Activated CD4-positive, alpha-beta T cell treated with anti-CD3 and anti-CD28 coated beads for 36 hours (primary cell): ENCODE measurements around the gene IGSF10. TPM values are rescaled to one million over a fixed set of nuclear protein-coding genes. Genes with fewer than 3 reads are reported as not detected.

Source experiments
- ATAC-seq: fragments of 200-7000 bp; cut with Tn5 transposase; one replicate; pipeline ENCODE4 v1.10.0; 2021; ENCODE audit warnings: mild to moderate bottlenecking, moderate library complexity
- CTCF ChIA-PET: fragments of 350-600 bp; sonication (Branson Sonifier 250); formaldehyde crosslinking; loops from one replicate; lab custom pipeline; 2021; ENCODE audit warnings: antibody characterized with exemption; lab: Charles Lee
- POLR2A ChIA-PET: fragments of 350-600 bp; sonication (Branson Sonifier 250); formaldehyde crosslinking; loops from one replicate; lab custom pipeline; 2021; ENCODE audit warnings: antibody characterized with exemption, inconsistent platforms; lab: Charles Lee
- DNase-seq: peaks from one replicate; pipeline ENCODE4 v3.0.0-alpha.2; 2020
- H3K27ac Mint-ChIP-seq: one replicate; pipeline ENCODE4 v1.8.0; 2021; ENCODE audit warnings: mixed read lengths
- H3K27me3 Mint-ChIP-seq: one replicate; pipeline ENCODE4 v1.8.0; 2021; ENCODE audit warnings: mixed read lengths
- H3K36me3 Mint-ChIP-seq: one replicate; pipeline ENCODE4 v1.8.0; 2021; ENCODE audit warnings: low read depth, mixed read lengths
- H3K4me1 Mint-ChIP-seq: one replicate; pipeline ENCODE4 v1.8.0; 2021; ENCODE audit warnings: mixed read lengths
- H3K4me3 Mint-ChIP-seq: one replicate; pipeline ENCODE4 v1.8.0; 2021; ENCODE audit warnings: mild to moderate bottlenecking, moderate library complexity, mixed read lengths
- H3K9me3 Mint-ChIP-seq: one replicate; pipeline ENCODE4 v1.8.0; 2021; ENCODE audit warnings: low read depth, mixed read lengths
- intact Hi-C, 2 experiments: fragments of 100-400 bp; cut with DNase I in 1 of 2; cut with micrococcal nuclease in 1 of 2; formaldehyde crosslinking; loops; one replicate each; pipeline versions ENCODE4 v1.14.2 to v1.15.1; 2022 to 2024; cut with DNase I, micrococcal nuclease
- total RNA-seq, 2 experiments: library from RNA; stranded (reverse); gene quantifications; one replicate each; pipeline ENCODE4 v1.2.3, GENCODE V29; 2021

IGSF10 gene
- total RNA-seq, 2 experiments from 2014 or later, result not detected

DNA sequence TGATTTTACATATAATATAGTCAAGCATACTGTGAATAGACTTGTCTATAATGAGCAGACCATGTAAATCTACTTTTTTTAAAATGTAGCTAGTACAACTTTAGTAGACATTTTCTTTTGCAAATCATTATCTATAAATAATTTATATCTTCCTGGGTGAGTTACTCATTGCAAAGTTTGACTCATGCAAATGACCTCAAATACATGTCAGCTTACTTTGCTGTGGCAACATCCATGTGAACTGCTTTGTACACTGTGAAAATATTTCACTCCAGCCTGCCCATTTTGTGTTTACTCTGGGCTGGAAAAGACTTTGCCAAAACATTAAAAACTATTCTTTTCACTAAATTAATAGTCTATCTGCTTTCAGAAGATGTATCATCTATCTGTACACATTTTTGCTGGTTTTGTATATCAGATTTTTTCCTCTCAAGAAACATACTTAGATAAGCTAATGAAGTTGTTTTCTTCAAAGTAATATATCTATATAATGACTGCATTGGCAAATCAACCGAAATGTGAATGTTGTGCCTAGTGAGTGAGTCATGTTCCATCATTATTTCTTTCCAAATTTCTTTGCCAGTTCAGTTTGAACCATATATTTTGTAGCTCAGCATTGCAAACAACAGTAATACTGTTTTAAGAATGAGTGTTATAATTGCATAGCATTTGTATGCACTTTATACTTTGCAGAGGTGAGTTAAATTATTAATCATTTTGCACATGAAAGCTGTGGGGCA, 26.5 kb downstream of the IGSF10 start:
- no peaks in the 10 kb centered on the region for H3K27me3 Mint-ChIP-seq
- H3K4me1 Mint-ChIP-seq, result no peaks in the 10 kb centered on the region
- H3K36me3 Mint-ChIP-seq, result no peaks in the 10 kb centered on the region
- no peak overlapping the region for H3K4me3 Mint-ChIP-seq
- intact Hi-C loops, result no loop called here
- POLR2A ChIA-PET, result no interaction called here
- no peak overlapping the region for H3K27ac Mint-ChIP-seq
- H3K9me3 Mint-ChIP-seq, result no peaks in the 10 kb centered on the region
- CTCF ChIA-PET, result interaction anchor here (0.7 to 2.0 kb wide), 4 partner anchors 9 to 404 kb away, joined by 3 to 6 read pairs (median 5); no protein-coding TSS in a partner anchor
- DNase-seq (no peak), ATAC-seq (no peak)

DNA sequence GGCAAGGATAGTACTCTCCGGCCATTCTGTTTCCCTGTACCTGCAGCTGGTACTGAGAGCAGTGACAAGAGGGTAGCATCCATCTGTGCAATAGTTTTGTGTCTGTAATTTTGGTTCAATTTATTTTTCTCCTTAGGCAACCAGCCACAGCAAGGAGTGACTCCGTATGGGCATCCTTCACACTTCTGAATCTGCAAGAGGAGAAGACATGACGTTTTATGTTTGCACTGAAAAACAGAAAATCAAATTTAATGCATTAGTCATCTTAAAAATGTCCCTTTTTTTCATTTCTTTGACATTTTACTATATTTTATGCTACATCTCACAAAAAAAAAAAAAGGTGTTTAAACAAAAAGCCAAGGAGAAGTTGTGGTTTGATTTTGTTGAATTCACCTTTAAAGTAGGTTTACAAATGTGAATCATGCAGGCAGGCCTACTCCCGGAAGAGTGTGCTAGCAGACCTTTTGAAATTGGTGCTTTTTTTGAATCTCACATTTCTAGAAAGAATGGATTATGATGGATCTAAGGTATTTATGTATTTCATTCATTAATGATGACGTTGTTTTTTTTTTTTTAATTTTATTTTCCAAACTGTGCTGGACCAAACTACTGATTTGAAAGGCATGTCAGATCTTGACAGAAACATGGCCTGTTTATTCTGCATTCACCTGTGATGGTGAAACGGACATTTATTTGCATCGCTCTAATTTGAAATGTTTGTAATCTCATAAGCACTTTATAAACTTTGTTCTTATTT, 28.1 kb downstream of the IGSF10 start:
- Mint-ChIP-seq H3K9me3 (no peaks in the 10 kb centered on the region), H3K36me3 (no peaks in the 10 kb centered on the region), H3K27me3 (no peaks in the 10 kb centered on the region), H3K27ac (no peak overlapping the region), H3K4me3 (no peak overlapping the region), H3K4me1 (no peaks in the 10 kb centered on the region)
- CTCF ChIA-PET, result no interaction called here
- no peak for DNase-seq
- intact Hi-C loops, result no loop called here
- no peak for ATAC-seq
- POLR2A ChIA-PET, result no interaction called here

DNA sequence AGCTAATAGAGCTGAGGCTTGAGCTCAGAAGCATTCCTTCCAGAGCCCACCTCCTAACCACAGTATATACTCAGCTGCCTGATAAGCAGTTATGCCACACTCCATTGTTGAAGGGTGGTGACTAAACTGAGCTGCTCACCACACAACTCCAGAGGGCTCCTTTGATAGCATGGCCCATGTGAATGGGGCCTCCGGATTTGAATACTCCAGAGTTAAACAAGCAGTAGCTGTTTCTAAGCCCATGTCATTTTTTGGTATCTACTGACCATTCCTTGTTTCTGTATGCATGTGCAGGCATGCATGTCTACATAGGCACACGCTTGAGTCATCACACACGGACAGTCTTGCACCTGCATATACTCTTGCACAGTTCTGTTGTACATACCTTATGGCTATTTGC, 28.9 kb downstream of the IGSF10 start:
- intact Hi-C loops, result no loop called here
- no peaks in the 10 kb centered on the region for H3K9me3 Mint-ChIP-seq
- ATAC-seq (no peak), DNase-seq (no peak)
- H3K27me3 Mint-ChIP-seq, result no peaks in the 10 kb centered on the region
- POLR2A ChIA-PET, result no interaction called here
- H3K4me1 Mint-ChIP-seq, result no peaks in the 10 kb centered on the region
- no peaks in the 10 kb centered on the region for H3K36me3 Mint-ChIP-seq
- H3K4me3 Mint-ChIP-seq, result no peak overlapping the region
- CTCF ChIA-PET, result no interaction called here
- H3K27ac Mint-ChIP-seq, result no peak overlapping the region

GRCh38 chr3:151430821-151431484, 29.9 kb downstream of the IGSF10 start:
- H3K27ac Mint-ChIP-seq, result no peak overlapping the region
- intact Hi-C loops, result no loop called here
- H3K9me3 Mint-ChIP-seq, result no peaks in the 10 kb centered on the region
- no peaks in the 10 kb centered on the region for H3K36me3 Mint-ChIP-seq
- ATAC-seq (no peak), DNase-seq (no peak)
- POLR2A ChIA-PET, result interaction anchor here (0.6 kb wide), 1 partner anchor 875 kb away, joined by 3 read pairs; no protein-coding TSS in a partner anchor
- no peaks in the 10 kb centered on the region for H3K4me1 Mint-ChIP-seq
- no peaks in the 10 kb centered on the region for H3K27me3 Mint-ChIP-seq
- H3K4me3 Mint-ChIP-seq, result no peak overlapping the region
- CTCF ChIA-PET, result interaction anchor here (0.6 to 0.8 kb wide), 3 partner anchors 8 to 345 kb away, joined by 3 read pairs; no protein-coding TSS in a partner anchor

DNA sequence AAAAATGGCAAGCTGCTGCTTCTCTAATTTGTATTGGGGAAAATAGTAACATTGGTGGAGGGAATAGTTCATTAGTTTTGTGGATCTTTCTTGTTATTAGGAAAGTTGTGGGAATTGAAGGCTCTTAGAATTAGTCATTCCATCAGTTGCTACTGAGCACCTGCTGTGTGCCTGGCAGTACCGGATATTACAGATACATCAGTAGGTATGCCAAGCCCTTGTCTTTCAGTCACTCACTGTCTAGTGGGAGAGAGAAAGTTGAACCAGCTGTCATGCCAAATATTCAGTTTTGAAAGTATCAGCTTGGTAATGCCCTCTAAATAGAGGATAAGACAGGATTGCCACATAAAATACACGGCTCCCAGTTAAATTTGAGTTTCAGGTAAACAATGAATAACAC, 32.5 kb downstream of the IGSF10 start:
- POLR2A ChIA-PET, result no interaction called here
- Mint-ChIP-seq H3K27me3 (peaks cover 2% of the 10 kb centered on the region), H3K4me1 (no peaks in the 10 kb centered on the region), H3K9me3 (no peaks in the 10 kb centered on the region), H3K27ac (no peak overlapping the region), H3K4me3 (no peak overlapping the region), H3K36me3 (no peaks in the 10 kb centered on the region)
- ATAC-seq, result no peak
- no peak for DNase-seq
- CTCF ChIA-PET, result no interaction called here
- intact Hi-C loops, result no loop called here

DNA sequence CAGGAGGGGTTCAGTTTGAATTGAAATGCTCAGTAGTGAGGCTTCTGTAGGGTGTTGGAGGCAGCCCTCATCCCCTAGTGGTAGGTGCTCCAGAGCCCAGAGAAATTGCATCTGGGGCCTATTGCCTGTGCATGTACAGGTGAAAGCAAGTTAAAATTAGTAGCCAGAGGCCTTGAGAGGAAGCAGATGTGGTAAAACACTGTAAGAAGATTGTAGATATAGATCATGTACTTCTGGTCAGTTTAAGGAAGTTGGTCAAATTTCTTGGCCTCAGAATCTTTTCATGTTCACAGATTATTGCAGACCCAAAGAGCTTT, 34.6 kb downstream of the IGSF10 start:
- Mint-ChIP-seq H3K9me3 (no peaks in the 10 kb centered on the region), H3K4me3 (no peak overlapping the region), H3K27ac (no peak overlapping the region), H3K27me3 (peaks cover 2% of the 10 kb centered on the region), H3K4me1 (no peaks in the 10 kb centered on the region), H3K36me3 (no peaks in the 10 kb centered on the region)
- intact Hi-C loops, result no loop called here
- ATAC-seq (no peak), DNase-seq (no peak)
- ChIA-PET POLR2A (no interaction called here), CTCF (interaction anchor here (0.7 to 1.1 kb wide), 3 partner anchors 12 to 298 kb away, joined by 3 to 7 read pairs (median 3); no protein-coding TSS in a partner anchor)

DNA sequence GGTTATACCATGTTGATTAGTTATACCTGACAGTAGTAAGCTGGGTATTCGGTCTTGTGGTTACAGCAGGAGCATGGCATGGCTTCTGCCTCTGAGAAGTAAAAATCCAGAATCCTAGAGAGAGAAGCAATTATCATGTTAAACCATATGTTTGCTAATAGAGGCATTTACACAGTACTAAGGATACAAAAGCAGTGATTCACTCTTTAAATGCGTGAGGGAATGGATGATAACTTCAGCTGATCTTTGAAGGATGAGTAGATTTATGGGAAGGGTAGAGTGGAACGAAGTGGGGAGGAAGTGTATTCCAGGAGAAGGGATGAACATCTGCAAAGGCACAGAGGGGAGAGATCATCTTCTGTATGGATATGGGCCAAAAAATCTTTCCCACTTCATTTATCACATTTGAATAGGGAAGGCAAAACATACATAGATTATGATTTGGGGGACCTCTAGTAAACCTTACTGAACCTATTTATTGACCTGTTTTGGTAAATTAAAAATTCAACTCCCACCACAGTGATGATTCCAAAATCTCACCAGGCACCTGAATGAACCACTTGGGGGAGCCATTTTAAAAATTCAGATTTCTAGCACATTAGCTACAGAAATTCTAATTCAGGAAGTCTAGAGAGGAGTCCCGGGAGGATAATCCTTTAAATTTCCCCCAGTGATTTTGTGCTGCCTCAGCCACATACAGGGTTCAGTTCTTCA, 35.1 kb downstream of the IGSF10 start:
- H3K4me3 Mint-ChIP-seq, result no peak overlapping the region
- intact Hi-C loops, result no loop called here
- peaks cover 2% of the 10 kb centered on the region for H3K27me3 Mint-ChIP-seq
- POLR2A ChIA-PET, result no interaction called here
- CTCF ChIA-PET, result interaction anchor here (0.6 to 1.1 kb wide), 4 partner anchors 12 to 721 kb away, joined by 3 to 7 read pairs (median 3); no protein-coding TSS in a partner anchor
- H3K36me3 Mint-ChIP-seq, result no peaks in the 10 kb centered on the region
- DNase-seq, result no peak
- no peak for ATAC-seq
- H3K4me1 Mint-ChIP-seq, result no peaks in the 10 kb centered on the region
- H3K9me3 Mint-ChIP-seq, result no peaks in the 10 kb centered on the region
- no peak overlapping the region for H3K27ac Mint-ChIP-seq

- Mint-ChIP-seq H3K36me3 (no peaks in the 10 kb centered on the region), H3K4me3 (no peak overlapping the region), H3K27ac (no peak overlapping the region), H3K9me3 (no peaks in the 10 kb centered on the region), H3K27me3 (peaks cover 2% of the 10 kb centered on the region), H3K4me1 (no peaks in the 10 kb centered on the region)
- CTCF ChIA-PET, result no interaction called here
- no peak for DNase-seq
- intact Hi-C loops, result no loop called here
- POLR2A ChIA-PET, result no interaction called here
- no peak for ATAC-seq
These were observed 37.8 kb downstream of the IGSF10 start for GRCh38 chr3:151423091-151423490.

DNA sequence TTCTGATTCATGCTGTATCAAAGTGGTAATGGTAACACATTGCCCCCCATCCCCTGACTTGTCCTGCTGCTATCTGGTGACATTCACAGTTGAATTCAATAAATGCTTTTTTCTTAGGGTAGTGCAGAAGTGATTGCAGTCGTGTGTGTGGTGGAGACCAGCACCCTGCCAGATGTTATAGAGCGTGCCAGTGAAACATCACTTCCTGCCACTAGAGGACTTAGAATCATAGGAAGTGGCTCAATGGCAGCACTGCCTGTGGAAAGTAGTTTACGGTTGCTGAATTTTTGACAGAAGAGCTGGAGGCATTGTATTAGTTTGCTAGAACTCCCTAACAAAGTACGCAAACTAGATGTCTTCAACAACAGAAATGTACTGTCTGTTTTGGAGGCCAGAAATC, 38.9 kb downstream of the IGSF10 start:
- Mint-ChIP-seq H3K9me3 (no peaks in the 10 kb centered on the region), H3K27ac (no peak overlapping the region), H3K4me1 (no peaks in the 10 kb centered on the region), H3K36me3 (no peaks in the 10 kb centered on the region), H3K27me3 (peaks cover 2% of the 10 kb centered on the region), H3K4me3 (no peak overlapping the region)
- no peak for DNase-seq
- ATAC-seq, result no peak
- ChIA-PET CTCF (interaction anchor here (0.6 to 0.7 kb wide), 2 partner anchors 34 to 144 kb away, joined by 3 read pairs; partner anchors contain the start of gene P2RY14), POLR2A (no interaction called here)
- intact Hi-C loops, result no loop called here

DNA sequence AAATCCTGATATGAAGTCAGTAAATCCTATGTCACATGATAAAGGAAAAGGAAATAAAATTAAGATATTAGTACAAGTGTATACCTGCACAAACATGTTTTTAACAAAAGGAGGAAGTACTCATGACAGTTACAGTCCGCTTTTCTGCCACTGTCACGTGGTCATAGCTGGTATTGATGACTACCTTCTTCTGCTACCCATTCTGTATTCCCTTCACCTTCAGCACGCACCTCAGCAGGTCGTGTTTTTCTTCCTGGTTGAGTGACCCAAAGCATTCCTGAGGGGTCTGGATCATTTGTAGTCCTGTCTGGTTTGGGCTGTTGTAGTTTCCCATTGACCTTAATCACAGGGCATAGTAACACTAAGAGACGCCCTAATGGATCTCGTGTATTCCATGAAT, 41.1 kb downstream of the IGSF10 start:
- ChIA-PET CTCF (no interaction called here), POLR2A (no interaction called here)
- no peaks in the 10 kb centered on the region for H3K36me3 Mint-ChIP-seq
- no peak for DNase-seq
- H3K4me1 Mint-ChIP-seq, result no peaks in the 10 kb centered on the region
- H3K9me3 Mint-ChIP-seq, result no peaks in the 10 kb centered on the region
- H3K4me3 Mint-ChIP-seq, result no peak overlapping the region
- no peak for ATAC-seq
- no peak overlapping the region for H3K27ac Mint-ChIP-seq
- intact Hi-C loops, result no loop called here
- H3K27me3 Mint-ChIP-seq, result no peaks in the 10 kb centered on the region

DNA sequence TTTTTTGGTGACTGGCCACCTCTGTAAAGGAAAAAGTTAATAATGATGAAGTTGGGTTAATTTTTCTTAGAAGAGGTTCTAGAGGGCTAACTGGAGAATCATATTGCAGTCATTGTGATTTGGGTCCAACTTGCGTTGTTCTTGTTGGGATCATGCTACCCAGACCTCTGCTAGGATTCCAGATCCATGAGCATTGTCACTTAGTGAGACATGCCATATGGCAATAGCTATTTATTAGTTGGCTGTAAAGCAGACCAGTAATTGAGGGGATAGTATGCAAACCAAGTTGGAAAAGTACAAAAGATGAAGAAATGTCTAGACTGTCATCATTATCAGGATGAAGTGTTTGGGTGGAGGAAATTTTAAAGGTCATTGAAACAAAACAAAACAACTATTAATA, 45.6 kb downstream of the IGSF10 start:
- H3K27me3 Mint-ChIP-seq, result no peaks in the 10 kb centered on the region
- no peaks in the 10 kb centered on the region for H3K9me3 Mint-ChIP-seq
- no peaks in the 10 kb centered on the region for H3K36me3 Mint-ChIP-seq
- intact Hi-C loops, result no loop called here
- ChIA-PET CTCF (no interaction called here), POLR2A (no interaction called here)
- H3K27ac Mint-ChIP-seq, result no peak overlapping the region
- no peak for ATAC-seq
- no peak for DNase-seq
- no peak overlapping the region for H3K4me3 Mint-ChIP-seq
- H3K4me1 Mint-ChIP-seq, result no peaks in the 10 kb centered on the region
